Activated CD4-positive, CD25-positive, alpha-beta regulatory T cell treated with anti-CD3 and anti-CD28 coated beads, Interleukin-2, amount 50 U/mL, for 24 hours (primary cell): ENCODE results near the gene CDC34.

ENCODE experiments used
- ATAC-seq, 2 donors: fragments of 150-1000 bp; cut with Tn5 transposase; one replicate each; pipeline ENCODE4 v1.10.0; 2021; ENCODE audit warnings: mild to moderate bottlenecking in 1 of 2, moderate library complexity in 1 of 2

Gene CDC34

GRCh38 chr19:543910-544608 is 12.5 kb downstream of the CDC34 start, which contains the start of gene GZMM:
GZMM (plus strand) TSS chr19:544053; CDS start chr19:544072, 19 bp downstream.
- ATAC-seq: peak; percentile 96 to 97

GRCh38 chr19:547117-547516 is 15.6 kb downstream of the CDC34 start:
- ATAC-seq: no peak

GRCh38 chr19:547836-548720 is 16.5 kb downstream of the CDC34 start:
- no peak for ATAC-seq

GRCh38 chr19:548886-549830 is 17.6 kb downstream of the CDC34 start:
- no peak for ATAC-seq

GRCh38 chr19:554817-555216 is 23.3 kb downstream of the CDC34 start:
- ATAC-seq: no peak

- no peak for ATAC-seq
These were observed 23.9 kb downstream of the CDC34 start for GRCh38 chr19:555474-555808.

GRCh38 chr19:556611-557382 is 25.2 kb downstream of the CDC34 start:
- no peak for ATAC-seq

- no peak for ATAC-seq
These were observed 27.3 kb downstream of the CDC34 start for GRCh38 chr19:558770-559439.

- ATAC-seq: no peak
These were observed 28.6 kb downstream of the CDC34 start for GRCh38 chr19:560121-560520.

GRCh38 chr19:566403-566802 is 34.8 kb downstream of the CDC34 start:
- no peak for ATAC-seq

GRCh38 chr19:566844-567243 is 35.3 kb downstream of the CDC34 start:
- no peak for ATAC-seq

- ATAC-seq: no peak
These were observed 35.8 kb downstream of the CDC34 start for GRCh38 chr19:567296-567900.

GRCh38 chr19:570251-570686 is 38.7 kb downstream of the CDC34 start:
- no peak for ATAC-seq

GRCh38 chr19:570937-571565 is 39.5 kb downstream of the CDC34 start:
- peak in 1 of 2 donors; percentile 3 for ATAC-seq

- ATAC-seq: no peak
These were observed 40.0 kb downstream of the CDC34 start for GRCh38 chr19:571566-571974.

GRCh38 chr19:572140-572742 is 40.7 kb downstream of the CDC34 start, which contains the start of gene BSG:
BSG (plus strand) TSS chr19:572596; CDS start chr19:572635, 39 bp downstream.
- ATAC-seq: peak; percentile 89 to 90

GRCh38 chr19:572743-573518 is 41.4 kb downstream of the CDC34 start:
- peak in 1 of 2 donors; percentile 2 for ATAC-seq

- ATAC-seq: no peak
These were observed 41.9 kb downstream of the CDC34 start for GRCh38 chr19:573519-573825.
